NCI-H82 (cell line): ENCODE measurements around the gene SPDL1.
"Not testable (repeated sequence)": the region's sequence is repeated elsewhere in the genome, so short reads cannot be mapped to it uniquely, and the experiment has no call there.

ENCODE experiments used
- DNase-seq: peaks from one replicate; lab custom pipeline; 2025; lab: John Stamatoyannopoulos, UW

The SPDL1 gene

DNA sequence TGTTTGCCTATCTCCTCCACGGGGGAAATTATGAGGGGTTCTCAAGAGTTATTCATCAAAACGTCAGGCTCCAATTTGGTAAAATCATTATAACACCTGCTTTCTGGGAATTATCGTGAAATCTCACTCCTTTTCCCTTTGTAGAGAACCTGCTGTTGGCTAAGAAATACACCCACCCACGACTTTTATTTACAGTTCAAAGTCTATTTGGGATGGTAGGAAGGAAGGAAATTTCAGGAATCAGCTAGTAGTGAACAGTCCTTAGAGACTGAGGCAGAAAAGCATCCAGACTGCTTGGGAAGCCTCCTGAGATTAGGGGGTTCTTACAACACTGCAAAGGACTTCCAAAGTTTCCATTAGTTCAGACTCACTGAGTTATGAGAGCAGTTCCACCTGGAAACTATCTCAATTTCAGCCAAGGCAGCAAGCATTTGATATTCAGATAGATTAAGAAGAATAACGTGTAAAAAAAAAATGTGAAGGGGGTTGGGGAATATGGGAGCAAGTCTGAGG, 9.4 kb upstream of the SPDL1 start:
- DNase-seq: no peak

DNA sequence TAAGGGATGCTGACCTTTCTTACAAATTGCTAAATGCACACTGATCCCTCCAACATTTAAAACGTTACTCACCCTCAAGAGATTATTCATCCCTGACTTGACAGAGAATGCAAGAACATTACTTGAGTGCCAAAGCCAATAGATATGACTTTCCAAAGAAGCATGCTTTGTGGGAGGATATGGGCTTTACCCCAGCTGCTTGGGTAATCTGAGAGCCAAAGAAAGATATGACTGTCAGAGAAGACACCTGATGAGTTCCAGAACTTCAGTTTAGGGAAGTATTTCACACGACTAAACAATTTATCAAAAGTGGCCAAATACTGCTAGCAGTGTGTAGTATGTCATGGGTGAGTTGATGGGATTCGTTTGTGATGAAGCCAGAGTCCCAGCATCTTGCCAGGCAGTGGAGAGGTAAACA, 7.4 kb upstream of the SPDL1 start:
- no peak for DNase-seq

GRCh38 chr5:169577951-169578350, 5.6 kb upstream of the SPDL1 start:
- peak; percentile 3 for DNase-seq

GRCh38 chr5:169580964-169581363, 2.6 kb upstream of the SPDL1 start:
- DNase-seq: peak; percentile 22

- DNase-seq: peak; percentile 73
Measured at GRCh38 chr5:169581580-169582227, 1.9 kb upstream of the SPDL1 start.

DNA sequence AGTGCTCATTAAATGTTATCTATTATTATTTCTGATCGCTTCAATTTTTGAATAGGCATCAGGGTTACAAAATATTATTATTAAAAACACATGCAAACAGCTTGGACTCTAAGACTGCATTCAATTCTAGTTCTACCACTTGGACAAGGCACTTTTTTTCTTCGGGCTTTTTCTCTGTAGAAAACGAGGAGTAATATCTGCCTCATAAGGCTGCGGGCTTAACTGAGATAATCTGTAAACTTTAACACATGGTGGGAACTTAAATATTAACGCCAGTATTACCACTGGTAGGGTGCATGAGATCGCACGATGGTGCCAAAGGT, 511 bp upstream of the SPDL1 start:
- no peak for DNase-seq

DNA sequence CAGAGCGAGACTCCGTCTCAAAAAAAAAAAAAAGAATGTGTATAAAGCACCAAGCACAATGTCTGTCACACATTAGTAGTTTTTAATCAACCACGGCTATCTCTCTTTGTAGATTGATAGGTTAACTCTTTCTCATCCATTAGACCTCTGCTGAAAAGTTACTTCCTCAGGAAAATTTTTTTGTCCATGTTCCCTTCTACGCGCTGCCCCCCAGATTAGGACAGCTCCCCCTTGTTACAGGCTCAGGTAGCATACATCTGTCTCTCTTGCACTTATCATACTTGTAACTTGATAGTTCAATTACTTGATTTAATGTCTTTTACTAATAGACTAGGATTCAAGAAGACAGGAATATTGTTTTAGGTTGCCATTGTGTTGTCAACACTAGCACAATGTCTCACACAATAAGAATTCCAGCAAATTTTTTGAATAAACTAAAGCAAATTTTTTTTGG, 1.5 kb downstream of the SPDL1 start:
- peak; percentile 26 for DNase-seq

DNA sequence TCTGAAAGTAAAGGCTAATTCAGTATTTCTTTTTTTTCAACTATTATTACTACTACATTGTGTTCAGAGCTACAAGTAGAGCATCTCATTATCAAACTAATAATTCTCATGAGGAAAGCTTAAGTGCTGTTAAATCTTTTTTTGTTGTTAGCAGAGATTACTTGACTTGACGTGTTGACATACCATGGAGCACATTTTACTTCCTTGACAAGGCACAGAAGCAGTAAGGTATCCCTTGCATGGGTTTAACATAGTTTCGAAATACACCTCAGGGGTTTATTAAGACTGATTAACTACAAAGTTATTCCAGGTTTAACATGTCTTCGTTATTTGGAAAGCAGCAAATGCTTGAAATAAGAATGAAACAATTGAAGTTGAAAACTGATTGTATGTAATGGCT, 7.0 kb downstream of the SPDL1 start:
- no peak for DNase-seq

DNA sequence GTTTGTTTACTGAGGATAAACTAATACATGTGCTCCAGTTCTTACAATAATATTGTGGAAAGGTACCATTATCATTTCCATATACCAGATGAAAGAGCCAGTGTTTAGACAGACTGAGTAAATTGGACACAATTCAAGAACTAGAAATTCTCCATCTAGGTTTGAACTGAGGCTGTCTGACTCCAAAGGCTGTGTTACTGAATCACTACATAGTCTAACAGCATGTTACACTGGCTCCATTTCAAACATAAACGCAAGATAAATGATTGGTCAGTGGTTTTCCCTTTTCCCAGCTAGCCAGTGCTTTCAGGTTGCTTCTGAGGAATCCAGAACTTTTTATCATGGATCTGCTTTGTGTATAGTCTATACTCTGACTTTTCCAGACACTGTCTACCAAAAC, 8.1 kb downstream of the SPDL1 start:
- no peak for DNase-seq

GRCh38 chr5:169592937-169593650, 9.5 kb downstream of the SPDL1 start:
- DNase-seq: no peak

DNA sequence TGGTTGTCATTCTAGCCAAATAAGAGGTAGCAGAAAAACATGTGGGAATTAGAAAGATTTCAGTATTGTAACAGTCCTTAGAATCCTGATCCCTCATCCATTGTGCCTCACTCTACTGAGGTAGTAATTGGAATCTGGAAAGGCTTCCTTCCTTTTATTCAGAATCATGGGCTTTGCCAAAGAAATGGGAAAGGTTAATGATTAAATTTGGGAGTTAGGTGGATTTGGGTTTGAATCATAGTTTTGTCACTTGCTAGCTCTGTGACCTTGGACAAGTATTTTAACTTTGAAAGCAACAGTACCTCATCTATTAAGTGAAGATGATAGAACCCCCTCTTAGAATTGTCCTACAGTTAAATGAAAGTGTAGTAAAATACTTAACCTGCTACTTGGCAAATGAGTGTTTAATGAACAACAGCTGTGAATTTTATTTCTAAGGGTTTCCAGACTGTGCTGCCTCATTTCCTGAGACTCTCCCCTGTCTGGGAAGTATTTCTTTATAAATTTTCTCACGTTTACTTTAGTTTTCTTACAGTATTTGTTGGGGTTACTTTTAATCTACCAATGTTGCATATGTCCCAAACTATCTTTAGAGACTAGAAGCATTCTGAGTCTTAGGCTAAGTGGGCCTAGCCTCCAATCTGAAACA, 11.7 kb downstream of the SPDL1 start:
- DNase-seq: no peak

DNA sequence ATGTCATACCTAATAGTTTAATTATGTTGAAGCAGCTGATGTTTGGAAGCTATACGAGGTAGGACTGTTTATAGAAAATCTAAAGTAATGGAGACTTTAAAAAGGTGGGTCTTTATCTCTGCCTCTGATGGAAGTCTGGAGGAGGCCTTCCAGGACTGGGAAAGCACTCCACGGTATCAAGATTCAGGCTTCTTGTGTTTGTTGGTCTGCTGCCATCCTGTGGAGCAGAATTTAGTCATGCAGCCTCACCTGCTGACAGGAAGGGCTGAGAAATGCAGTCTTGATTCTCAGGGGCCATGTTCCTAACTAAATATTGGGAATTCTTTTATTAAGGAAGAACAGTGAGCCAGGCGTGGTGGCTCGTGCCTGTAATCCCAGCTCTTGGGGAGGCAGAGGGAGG, 15.9 kb downstream of the SPDL1 start:
- DNase-seq: no peak

- DNase-seq: no peak
Measured at GRCh38 chr5:169602535-169602934, 19.0 kb downstream of the SPDL1 start.

DNA sequence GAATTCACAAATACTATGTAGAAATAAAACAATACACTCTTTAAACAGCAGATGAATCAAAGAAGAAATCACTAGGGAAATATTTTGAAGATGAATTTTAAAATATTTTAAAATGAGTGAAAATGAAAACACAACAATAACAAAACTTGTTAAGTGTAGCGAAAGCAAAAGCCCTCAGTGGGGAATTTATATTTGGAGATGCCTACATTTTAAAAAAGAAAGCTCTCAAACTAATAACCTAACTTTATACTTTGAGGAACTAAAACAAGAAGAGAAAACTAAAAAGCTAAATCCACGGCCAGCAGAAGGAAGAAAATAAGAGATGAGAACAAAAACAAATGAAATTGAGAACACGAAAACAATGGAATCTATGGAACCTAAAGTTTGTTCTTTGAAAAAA, 22.7 kb downstream of the SPDL1 start:
- no peak for DNase-seq

DNA sequence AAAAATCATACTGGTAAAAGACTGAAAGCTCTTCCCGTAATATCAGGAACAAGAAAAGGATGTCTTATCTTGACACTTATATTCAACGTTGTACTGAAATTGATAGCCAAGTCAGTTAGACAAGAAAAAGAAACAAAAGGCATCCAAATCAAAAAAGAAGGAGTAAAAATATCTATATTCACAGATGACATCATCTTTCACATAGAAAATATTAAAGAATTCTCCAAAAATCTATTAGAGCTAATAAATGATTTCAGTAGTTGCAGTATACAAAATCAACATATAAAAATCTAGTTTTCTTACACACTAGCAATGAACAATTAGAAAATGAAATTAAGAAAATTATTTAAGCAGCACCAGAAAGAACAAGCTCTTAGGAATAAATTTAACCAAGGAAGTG, 24.3 kb downstream of the SPDL1 start:
- DNase-seq: no peak

DNA sequence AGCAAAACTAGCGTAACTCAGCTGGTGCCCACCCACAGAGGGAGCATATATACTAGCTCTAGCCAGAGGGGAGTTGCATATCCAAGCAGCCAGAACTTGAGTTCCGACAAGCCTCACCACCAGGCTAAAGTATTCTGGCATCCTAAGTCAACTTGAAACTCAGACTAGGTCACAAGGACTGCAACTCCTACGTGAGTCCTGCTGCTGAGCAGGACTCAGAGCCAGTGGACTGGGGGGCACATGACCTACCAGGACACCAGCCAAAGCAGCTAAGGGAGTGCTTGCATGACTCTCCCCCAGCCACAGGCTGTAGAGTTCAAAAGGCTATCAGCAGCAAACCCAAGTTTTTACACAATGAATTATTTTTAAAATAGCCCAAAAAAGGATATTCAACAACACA, 26.1 kb downstream of the SPDL1 start:
- DNase-seq: no peak

DNA sequence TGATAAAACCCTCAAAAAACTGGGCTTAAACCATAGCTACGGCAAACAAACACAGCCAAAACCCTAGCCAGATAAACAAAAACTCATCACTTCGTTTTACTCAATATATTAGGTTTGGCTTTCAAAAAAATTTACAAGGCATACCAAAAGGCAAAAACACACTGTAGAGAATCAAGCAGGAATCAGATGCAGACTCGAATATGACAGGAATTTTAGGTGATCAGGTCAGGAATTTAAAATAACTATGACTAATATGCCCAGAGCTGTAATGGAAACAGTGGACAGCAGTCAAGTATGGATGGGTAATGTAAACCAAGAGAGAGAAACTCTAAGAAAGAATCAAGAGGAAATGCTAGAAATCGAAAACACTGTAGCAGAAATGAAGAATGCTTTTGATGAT, 27.0 kb downstream of the SPDL1 start:
- no peak for DNase-seq

- DNase-seq: no peak
Measured at GRCh38 chr5:169615561-169615960, 32.0 kb downstream of the SPDL1 start.

GRCh38 chr5:169624307-169624706, 40.7 kb downstream of the SPDL1 start:
- DNase-seq: not testable (repeated sequence)

DNA sequence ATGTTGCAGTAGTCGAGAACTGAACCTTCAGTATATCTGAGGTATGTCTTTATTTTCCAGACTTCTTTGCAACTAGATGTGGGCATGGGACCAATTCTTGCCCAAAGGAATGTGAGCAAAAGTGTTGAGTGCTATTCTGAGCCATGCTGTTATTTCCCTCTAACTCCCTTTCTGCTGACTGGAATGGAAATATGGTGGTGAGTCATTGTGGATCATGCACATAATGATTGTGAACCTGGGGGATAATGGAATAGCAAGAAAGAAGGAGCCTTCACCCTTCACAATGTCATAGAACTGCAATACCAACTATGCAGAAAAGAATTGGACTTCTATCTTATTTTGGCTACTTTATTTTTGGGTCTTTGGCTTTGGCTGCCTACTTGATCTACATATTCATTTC, 43.2 kb downstream of the SPDL1 start:
- no peak for DNase-seq

- no peak for DNase-seq
Measured at GRCh38 chr5:169627551-169627950, 44.0 kb downstream of the SPDL1 start.

DNA sequence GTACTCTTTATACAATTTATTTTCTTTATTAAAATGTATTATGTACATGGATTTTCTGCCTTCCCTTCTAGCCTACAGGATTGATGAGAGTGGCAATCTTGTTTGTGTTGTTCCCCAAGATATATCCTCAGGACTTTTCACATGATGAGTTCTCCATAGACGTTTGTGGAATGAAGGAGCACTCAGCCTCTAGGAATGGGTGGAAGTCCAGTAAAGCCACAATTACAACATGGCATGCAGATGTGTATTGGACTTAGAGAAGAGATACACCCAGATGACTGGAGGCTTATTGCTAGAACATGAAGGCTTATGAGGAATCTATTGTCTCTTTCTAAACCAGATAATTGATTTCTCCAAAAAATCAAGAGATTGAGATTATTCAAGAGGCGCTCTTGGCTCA, 45.3 kb downstream of the SPDL1 start:
- no peak for DNase-seq

- no peak for DNase-seq
Measured at GRCh38 chr5:169629847-169630548, 46.4 kb downstream of the SPDL1 start.
